HepG2 (cell line): ENCODE data around the gene E2F1. TPM values are rescaled to one million over a fixed set of nuclear protein-coding genes. Genes with fewer than 3 reads are reported as not detected.

Source experiments
- KLF13 ChIP-seq: sonication (generic); formaldehyde crosslinking; IDR thresholded peaks from 2 replicates; pipeline ENCODE4 v1.4.0; 2020; ENCODE audit warnings: mild to moderate bottlenecking, missing genetic modification reagents
- TAF15 ChIP-seq: fragments of 200-400 bp; formaldehyde crosslinking; IDR thresholded peaks from one replicate; pipeline ENCODE4 v1.6.1; 2018; ENCODE audit warnings: mild to moderate bottlenecking, low read depth, low read length; ENCODE audit not compliant: poor library complexity, severe bottlenecking
- ZNF253 ChIP-seq: sonication (generic); formaldehyde crosslinking; IDR thresholded peaks from 2 replicates; pipeline ENCODE4 v1.8.0; 2022; ENCODE audit warnings: mild to moderate bottlenecking, missing genetic modification reagents, borderline replicate concordance
- ZNF766 ChIP-seq: sonication (generic); formaldehyde crosslinking; IDR thresholded peaks from 2 replicates; pipeline ENCODE4 v1.5.0; 2020; ENCODE audit warnings: missing genetic modification reagents, borderline replicate concordance
- ZNF782 ChIP-seq: sonication (generic); formaldehyde crosslinking; IDR thresholded peaks from 2 replicates; pipeline ENCODE4 v1.4.0; 2020; ENCODE audit warnings: missing genetic modification reagents, mild to moderate bottlenecking, borderline replicate concordance
- ZNF816 ChIP-seq: sonication (generic); formaldehyde crosslinking; IDR thresholded peaks from 2 replicates; pipeline ENCODE4 v1.8.0; 2022; ENCODE audit warnings: missing genetic modification reagents, mild to moderate bottlenecking, borderline replicate concordance
- polyA plus RNA-seq, 8 experiments: library from polyadenylated mRNA; depleted of rRNA in 3 of 8; stranded (reverse) in 7 of 8; unstranded in 1 of 8; fragments of >200 nt; fragmentation: Illumina TruSeq in 4 of 8; extraction: Trizol in 4 of 8; gene quantifications; 2 replicates each; pipeline versions ENCODE4 v1.2.1 to v1.2.3, GENCODE V29; 2011 to 2016; ENCODE audit warnings: low read depth in 4 of 8, missing spikeins in 1 of 8, mixed read lengths in 1 of 8; ENCODE audit not compliant: insufficient read depth in 1 of 8
- total RNA-seq, 5 experiments: library from RNA; depleted of rRNA; stranded (reverse); fragments of >200 nt; fragmentation: Illumina TruSeq; extraction: Trizol; gene quantifications; 2 replicates each; pipeline ENCODE4 v1.2.3, GENCODE V29; 2016; ENCODE audit warnings: low read depth in 1 of 5
- TF ChIP-seq, protein P1 (sequence below): sonication (generic); formaldehyde crosslinking; IDR thresholded peaks from 2 replicates; pipeline ENCODE4 v1.5.1; 2020; ENCODE audit warnings: mild to moderate bottlenecking, missing genetic modification reagents, borderline replicate concordance
- TF ChIP-seq, protein P2 (sequence below): sonication (generic); formaldehyde crosslinking; IDR thresholded peaks from 2 replicates; pipeline ENCODE4 v1.9.0; 2021; ENCODE audit warnings: missing genetic modification reagents, borderline replicate concordance
- TF ChIP-seq, protein P3 (sequence below): sonication (generic); formaldehyde crosslinking; conservative IDR thresholded peaks from 2 replicates; pipeline ENCODE4 v1.8.0; 2022; ENCODE audit warnings: mild to moderate bottlenecking, moderate library complexity, missing genetic modification reagents
- TF ChIP-seq, protein P4 (sequence below): sonication (generic); formaldehyde crosslinking; IDR thresholded peaks from 2 replicates; pipeline ENCODE4 v1.4.0; 2020; ENCODE audit warnings: missing genetic modification reagents, borderline replicate concordance
- TF ChIP-seq, protein P5 (sequence below): sonication (generic); formaldehyde crosslinking; IDR thresholded peaks from 2 replicates; pipeline ENCODE4 v1.8.0; 2022; ENCODE audit warnings: missing genetic modification reagents, mild to moderate bottlenecking, inconsistent platforms, borderline replicate concordance

The E2F1 gene
- total and polyA plus RNA-seq, 2 of the 13 experiments (the other 11 are each of a cell fraction or from before 2014, with no cell fraction given), result 25.5 to 39.4 TPM

DNA sequence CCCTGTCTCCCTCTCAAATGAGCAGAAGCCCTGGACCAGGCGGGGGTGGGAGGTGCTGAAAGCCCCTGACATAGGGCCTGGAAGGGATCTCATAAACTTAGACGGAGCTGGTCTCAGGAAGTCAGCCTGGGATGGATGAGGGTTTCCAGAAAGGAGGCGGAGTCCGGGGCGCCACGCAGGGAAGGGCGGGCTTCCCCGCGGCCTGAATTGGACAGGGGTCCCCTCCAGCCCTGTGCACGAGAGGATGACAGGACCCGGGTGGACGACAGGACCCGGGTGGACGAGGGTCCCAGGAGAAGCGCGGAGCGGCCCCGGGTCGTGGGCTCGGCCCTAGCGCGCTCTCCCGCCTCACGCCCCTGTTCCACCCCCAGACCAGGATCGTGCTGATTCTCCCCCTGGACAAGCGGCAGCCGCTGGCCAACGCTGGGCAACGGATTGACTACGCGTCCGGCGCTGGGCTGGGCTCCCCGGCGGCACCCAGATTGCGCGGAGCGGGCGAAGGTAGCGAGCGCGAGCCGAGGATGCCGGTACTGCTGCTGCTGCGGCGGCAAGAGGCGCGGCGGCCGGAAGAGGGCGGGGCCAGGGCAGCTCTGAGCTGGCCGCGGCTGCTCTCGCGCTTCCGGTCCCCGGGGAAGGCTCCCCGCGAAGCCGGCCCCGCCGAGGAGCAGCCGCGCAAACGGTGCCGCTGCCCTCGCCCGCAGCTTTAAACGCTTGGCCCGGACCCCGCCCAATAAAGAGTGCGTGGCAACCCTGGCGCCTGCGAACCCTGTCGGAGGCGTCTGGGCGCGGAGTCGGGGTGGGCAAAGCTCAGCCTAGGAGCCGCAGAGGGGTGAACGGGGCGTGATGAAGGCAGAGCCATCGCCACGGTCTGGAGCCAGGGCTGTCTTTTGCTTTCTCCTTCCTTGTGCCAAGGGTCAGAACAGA lies 22.8 kb downstream of the E2F1 start (continued):
- TF ChIP-seq, protein P1, sequence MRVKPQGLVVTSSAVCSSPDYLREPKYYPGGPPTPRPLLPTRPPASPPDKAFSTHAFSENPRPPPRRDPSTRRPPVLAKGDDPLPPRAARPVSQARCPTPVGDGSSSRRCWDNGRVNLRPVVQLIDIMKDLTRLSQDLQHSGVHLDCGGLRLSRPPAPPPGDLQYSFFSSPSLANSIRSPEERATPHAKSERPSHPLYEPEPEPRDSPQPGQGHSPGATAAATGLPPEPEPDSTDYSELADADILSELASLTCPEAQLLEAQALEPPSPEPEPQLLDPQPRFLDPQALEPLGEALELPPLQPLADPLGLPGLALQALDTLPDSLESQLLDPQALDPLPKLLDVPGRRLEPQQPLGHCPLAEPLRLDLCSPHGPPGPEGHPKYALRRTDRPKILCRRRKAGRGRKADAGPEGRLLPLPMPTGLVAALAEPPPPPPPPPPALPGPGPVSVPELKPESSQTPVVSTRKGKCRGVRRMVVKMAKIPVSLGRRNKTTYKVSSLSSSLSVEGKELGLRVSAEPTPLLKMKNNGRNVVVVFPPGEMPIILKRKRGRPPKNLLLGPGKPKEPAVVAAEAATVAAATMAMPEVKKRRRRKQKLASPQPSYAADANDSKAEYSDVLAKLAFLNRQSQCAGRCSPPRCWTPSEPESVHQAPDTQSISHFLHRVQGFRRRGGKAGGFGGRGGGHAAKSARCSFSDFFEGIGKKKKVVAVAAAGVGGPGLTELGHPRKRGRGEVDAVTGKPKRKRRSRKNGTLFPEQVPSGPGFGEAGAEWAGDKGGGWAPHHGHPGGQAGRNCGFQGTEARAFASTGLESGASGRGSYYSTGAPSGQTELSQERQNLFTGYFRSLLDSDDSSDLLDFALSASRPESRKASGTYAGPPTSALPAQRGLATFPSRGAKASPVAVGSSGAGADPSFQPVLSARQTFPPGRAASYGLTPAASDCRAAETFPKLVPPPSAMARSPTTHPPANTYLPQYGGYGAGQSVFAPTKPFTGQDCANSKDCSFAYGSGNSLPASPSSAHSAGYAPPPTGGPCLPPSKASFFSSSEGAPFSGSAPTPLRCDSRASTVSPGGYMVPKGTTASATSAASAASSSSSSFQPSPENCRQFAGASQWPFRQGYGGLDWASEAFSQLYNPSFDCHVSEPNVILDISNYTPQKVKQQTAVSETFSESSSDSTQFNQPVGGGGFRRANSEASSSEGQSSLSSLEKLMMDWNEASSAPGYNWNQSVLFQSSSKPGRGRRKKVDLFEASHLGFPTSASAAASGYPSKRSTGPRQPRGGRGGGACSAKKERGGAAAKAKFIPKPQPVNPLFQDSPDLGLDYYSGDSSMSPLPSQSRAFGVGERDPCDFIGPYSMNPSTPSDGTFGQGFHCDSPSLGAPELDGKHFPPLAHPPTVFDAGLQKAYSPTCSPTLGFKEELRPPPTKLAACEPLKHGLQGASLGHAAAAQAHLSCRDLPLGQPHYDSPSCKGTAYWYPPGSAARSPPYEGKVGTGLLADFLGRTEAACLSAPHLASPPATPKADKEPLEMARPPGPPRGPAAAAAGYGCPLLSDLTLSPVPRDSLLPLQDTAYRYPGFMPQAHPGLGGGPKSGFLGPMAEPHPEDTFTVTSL, result 0 out of 2 replicates have a peak, but pooled peaks have one; percentile 54
- TF ChIP-seq KLF13 (CRISPR knock-in tag) (0 out of 2 replicates have a peak, but pooled peaks have one; percentile 29), ZNF253 (CRISPR knock-in tag) (peak; percentile 78; the same call in 1 of the 2 replicates), TAF15 (peak; percentile 99), ZNF766 (CRISPR knock-in tag) (peak; percentile 38; the same call in 1 of the 2 replicates), ZNF816 (peak; percentile 88), ZNF782 (CRISPR knock-in tag) (no peak; the same call in 1 of the 2 replicates)
- TF ChIP-seq, protein P2, sequence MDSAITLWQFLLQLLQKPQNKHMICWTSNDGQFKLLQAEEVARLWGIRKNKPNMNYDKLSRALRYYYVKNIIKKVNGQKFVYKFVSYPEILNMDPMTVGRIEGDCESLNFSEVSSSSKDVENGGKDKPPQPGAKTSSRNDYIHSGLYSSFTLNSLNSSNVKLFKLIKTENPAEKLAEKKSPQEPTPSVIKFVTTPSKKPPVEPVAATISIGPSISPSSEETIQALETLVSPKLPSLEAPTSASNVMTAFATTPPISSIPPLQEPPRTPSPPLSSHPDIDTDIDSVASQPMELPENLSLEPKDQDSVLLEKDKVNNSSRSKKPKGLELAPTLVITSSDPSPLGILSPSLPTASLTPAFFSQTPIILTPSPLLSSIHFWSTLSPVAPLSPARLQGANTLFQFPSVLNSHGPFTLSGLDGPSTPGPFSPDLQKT, result peak; percentile 51; the same call in 1 of the 2 replicates
- TF ChIP-seq, protein P3, sequence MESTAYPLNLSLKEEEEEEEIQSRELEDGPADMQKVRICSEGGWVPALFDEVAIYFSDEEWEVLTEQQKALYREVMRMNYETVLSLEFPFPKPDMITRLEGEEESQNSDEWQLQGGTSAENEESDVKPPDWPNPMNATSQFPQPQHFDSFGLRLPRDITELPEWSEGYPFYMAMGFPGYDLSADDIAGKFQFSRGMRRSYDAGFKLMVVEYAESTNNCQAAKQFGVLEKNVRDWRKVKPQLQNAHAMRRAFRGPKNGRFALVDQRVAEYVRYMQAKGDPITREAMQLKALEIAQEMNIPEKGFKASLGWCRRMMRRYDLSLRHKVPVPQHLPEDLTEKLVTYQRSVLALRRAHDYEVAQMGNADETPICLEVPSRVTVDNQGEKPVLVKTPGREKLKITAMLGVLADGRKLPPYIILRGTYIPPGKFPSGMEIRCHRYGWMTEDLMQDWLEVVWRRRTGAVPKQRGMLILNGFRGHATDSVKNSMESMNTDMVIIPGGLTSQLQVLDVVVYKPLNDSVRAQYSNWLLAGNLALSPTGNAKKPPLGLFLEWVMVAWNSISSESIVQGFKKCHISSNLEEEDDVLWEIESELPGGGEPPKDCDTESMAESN (CRISPR knock-in tag), result peak; percentile 91
- TF ChIP-seq, protein P4, sequence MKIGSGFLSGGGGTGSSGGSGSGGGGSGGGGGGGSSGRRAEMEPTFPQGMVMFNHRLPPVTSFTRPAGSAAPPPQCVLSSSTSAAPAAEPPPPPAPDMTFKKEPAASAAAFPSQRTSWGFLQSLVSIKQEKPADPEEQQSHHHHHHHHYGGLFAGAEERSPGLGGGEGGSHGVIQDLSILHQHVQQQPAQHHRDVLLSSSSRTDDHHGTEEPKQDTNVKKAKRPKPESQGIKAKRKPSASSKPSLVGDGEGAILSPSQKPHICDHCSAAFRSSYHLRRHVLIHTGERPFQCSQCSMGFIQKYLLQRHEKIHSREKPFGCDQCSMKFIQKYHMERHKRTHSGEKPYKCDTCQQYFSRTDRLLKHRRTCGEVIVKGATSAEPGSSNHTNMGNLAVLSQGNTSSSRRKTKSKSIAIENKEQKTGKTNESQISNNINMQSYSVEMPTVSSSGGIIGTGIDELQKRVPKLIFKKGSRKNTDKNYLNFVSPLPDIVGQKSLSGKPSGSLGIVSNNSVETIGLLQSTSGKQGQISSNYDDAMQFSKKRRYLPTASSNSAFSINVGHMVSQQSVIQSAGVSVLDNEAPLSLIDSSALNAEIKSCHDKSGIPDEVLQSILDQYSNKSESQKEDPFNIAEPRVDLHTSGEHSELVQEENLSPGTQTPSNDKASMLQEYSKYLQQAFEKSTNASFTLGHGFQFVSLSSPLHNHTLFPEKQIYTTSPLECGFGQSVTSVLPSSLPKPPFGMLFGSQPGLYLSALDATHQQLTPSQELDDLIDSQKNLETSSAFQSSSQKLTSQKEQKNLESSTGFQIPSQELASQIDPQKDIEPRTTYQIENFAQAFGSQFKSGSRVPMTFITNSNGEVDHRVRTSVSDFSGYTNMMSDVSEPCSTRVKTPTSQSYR (CRISPR knock-in tag), result no peak
- TF ChIP-seq, protein P5, sequence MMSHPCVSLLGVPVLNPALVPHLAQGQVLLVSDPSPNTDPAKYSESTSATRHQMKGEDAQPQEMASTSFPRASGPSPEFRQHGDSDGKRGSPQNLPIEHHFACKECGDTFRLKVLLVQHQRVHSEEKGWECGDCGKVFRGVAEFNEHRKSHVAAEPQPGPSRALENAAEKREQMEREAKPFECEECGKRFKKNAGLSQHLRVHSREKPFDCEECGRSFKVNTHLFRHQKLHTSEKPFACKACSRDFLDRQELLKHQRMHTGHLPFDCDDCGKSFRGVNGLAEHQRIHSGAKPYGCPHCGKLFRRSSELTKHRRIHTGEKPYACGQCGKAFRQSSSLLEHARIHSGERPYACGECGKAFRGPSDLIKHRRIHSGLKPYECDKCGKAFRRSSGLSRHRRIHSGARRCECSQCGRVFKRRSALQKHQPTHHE (CRISPR knock-in tag), result peak; percentile 81; the same call in 1 of the 2 replicates
